HCT116 (cell line): ENCODE data around the gene FOXP1.

ENCODE experiments used
- CEBPB ChIP-seq: IDR thresholded peaks from 2 replicates; pipeline ENCODE4 v1.6.1; 2012; ENCODE audit warnings: low read depth
- EZH2phosphoT487 ChIP-seq: fragments of 200-600 bp; IDR thresholded peaks from 2 replicates; pipeline ENCODE4 v1.6.1; 2018; ENCODE audit warnings: antibody characterized with exemption, borderline replicate concordance
- JUND ChIP-seq: IDR thresholded peaks from 2 replicates; pipeline ENCODE4 v1.6.1; 2012
- POLR2A ChIP-seq: IDR thresholded peaks from 2 replicates; pipeline ENCODE4 v1.7.0; 2011; ENCODE audit warnings: borderline replicate concordance; ENCODE audit not compliant: insufficient read depth, insufficient read length; ENCODE audit errors: extremely low read depth
- POLR2AphosphoS5 ChIP-seq: IDR thresholded peaks from 2 replicates; pipeline ENCODE4 v1.6.1; 2011; ENCODE audit warnings: mild to moderate bottlenecking, low read depth, low read length, moderate library complexity
- SRF ChIP-seq: IDR thresholded peaks from 2 replicates; pipeline ENCODE4 v1.6.1; 2012; ENCODE audit warnings: low read depth
- TCF7L2 ChIP-seq: IDR thresholded peaks from 2 replicates; pipeline ENCODE4 v1.7.0; 2011; ENCODE audit warnings: borderline replicate concordance, inconsistent platforms; ENCODE audit not compliant: insufficient read depth, insufficient read length; ENCODE audit errors: extremely low read depth
- YY1 ChIP-seq: IDR thresholded peaks from 2 replicates; pipeline ENCODE4 v1.6.1; 2011; ENCODE audit warnings: low read length, low read depth, moderate library complexity, mild to moderate bottlenecking; ENCODE audit not compliant: insufficient replicate concordance; ENCODE audit errors: extremely low read depth
- ZFX ChIP-seq: fragments of 450-650 bp; IDR thresholded peaks from 2 replicates; pipeline ENCODE4 v1.6.1; 2017
- ZNF274 ChIP-seq: fragments of 200-500 bp; sonication (Bioruptor generic); IDR thresholded peaks from 2 replicates; pipeline ENCODE4 v1.6.1; 2014; ENCODE audit warnings: mild to moderate bottlenecking, low read depth, low read length, inconsistent platforms
- TF ChIP-seq, protein P1 (sequence below), 3 experiments: fragments of 200-600 bp in 1 of 3; sonication (generic) in 1 of 3; IDR thresholded peaks in 2 of 3; conservative IDR thresholded peaks in 1 of 3; 2 replicates each; pipeline ENCODE4 v1.5.1; 2012 to 2017; ENCODE audit warnings: low read depth in 2 of 3, low read length in 2 of 3, antibody characterized with exemption in 1 of 3, borderline replicate concordance in 1 of 3, control low read depth in 1 of 3, mild to moderate bottlenecking in 1 of 3, mixed read lengths in 1 of 3, mixed run types in 1 of 3, moderate library complexity in 1 of 3; ENCODE audit not compliant: insufficient read depth in 1 of 3
- TF ChIP-seq, protein P2 (sequence below): IDR thresholded peaks from 2 replicates; pipeline ENCODE4 v1.6.1; 2012; ENCODE audit warnings: low read depth

DNA sequence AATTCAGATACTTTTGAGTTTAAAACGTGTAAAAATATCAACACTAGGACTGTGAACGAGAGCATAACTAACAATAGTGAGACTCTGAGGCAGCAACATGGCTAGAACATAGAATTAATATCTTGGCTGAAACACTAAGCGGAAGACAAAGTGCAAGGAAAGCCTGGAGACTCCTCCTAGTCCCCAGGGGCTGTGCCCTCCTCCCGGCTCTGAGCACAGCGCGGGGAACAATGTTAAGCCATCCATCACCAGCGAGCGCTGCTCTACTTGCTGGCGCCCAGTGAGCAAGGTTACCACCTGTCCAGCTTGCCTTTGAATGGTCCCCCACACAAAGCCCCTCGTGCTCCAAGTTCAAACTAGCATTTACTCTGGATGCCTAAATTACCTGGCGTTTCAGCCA is 436.9 kb downstream of the FOXP1 start:
- TF ChIP-seq POLR2AphosphoS5 (no peak), TCF7L2 (no peak), CEBPB (no peak), YY1 (no peak), JUND (no peak), EZH2phosphoT487 (no peak), ZFX (no peak), SRF (no peak), POLR2A (no peak), ZNF274 (no peak)
- TF ChIP-seq, protein P1, sequence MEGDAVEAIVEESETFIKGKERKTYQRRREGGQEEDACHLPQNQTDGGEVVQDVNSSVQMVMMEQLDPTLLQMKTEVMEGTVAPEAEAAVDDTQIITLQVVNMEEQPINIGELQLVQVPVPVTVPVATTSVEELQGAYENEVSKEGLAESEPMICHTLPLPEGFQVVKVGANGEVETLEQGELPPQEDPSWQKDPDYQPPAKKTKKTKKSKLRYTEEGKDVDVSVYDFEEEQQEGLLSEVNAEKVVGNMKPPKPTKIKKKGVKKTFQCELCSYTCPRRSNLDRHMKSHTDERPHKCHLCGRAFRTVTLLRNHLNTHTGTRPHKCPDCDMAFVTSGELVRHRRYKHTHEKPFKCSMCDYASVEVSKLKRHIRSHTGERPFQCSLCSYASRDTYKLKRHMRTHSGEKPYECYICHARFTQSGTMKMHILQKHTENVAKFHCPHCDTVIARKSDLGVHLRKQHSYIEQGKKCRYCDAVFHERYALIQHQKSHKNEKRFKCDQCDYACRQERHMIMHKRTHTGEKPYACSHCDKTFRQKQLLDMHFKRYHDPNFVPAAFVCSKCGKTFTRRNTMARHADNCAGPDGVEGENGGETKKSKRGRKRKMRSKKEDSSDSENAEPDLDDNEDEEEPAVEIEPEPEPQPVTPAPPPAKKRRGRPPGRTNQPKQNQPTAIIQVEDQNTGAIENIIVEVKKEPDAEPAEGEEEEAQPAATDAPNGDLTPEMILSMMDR (IDR thresholded peaks at IDR 0.05 in 2 of 3, conservative IDR thresholded peaks at IDR 0.05 in 1 of 3; ENCODE audit: borderline replicate concordance in 1 of 3, insufficient read depth in 1 of 3, low read depth in 2 of 3, low read length in 2 of 3) = no peak
- TF ChIP-seq, protein P2, sequence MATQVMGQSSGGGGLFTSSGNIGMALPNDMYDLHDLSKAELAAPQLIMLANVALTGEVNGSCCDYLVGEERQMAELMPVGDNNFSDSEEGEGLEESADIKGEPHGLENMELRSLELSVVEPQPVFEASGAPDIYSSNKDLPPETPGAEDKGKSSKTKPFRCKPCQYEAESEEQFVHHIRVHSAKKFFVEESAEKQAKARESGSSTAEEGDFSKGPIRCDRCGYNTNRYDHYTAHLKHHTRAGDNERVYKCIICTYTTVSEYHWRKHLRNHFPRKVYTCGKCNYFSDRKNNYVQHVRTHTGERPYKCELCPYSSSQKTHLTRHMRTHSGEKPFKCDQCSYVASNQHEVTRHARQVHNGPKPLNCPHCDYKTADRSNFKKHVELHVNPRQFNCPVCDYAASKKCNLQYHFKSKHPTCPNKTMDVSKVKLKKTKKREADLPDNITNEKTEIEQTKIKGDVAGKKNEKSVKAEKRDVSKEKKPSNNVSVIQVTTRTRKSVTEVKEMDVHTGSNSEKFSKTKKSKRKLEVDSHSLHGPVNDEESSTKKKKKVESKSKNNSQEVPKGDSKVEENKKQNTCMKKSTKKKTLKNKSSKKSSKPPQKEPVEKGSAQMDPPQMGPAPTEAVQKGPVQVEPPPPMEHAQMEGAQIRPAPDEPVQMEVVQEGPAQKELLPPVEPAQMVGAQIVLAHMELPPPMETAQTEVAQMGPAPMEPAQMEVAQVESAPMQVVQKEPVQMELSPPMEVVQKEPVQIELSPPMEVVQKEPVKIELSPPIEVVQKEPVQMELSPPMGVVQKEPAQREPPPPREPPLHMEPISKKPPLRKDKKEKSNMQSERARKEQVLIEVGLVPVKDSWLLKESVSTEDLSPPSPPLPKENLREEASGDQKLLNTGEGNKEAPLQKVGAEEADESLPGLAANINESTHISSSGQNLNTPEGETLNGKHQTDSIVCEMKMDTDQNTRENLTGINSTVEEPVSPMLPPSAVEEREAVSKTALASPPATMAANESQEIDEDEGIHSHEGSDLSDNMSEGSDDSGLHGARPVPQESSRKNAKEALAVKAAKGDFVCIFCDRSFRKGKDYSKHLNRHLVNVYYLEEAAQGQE = no peak
